DND-41 (cell line): ENCODE results near the gene ANO2.

Source experiments
- ATAC-seq: fragments of 200-7000 bp; cut with Tn5 transposase; 3 replicates; pipeline ENCODE4 v1.9.1; 2021; ENCODE audit warnings: low read depth; ENCODE audit not compliant: insufficient read depth
- DNase-seq: peaks from one replicate; pipeline ENCODE4 v3.0.0-alpha.2; 2020
- H2AFZ ChIP-seq: 2 replicates; pipeline ENCODE4 v1.6.0; 2012; ENCODE audit warnings: low read depth, low read length
- H3K27ac ChIP-seq: 2 replicates; pipeline ENCODE4 v1.5.1; 2012; ENCODE audit warnings: low read length, inconsistent platforms
- H3K27me3 ChIP-seq: fragments of 200-600 bp; sonication (generic); 2 replicates; pipeline ENCODE4 v1.6.0; 2012; ENCODE audit warnings: low read length, mild to moderate bottlenecking, inconsistent platforms; ENCODE audit not compliant: insufficient read depth, poor library complexity
- H3K36me3 ChIP-seq: 2 replicates; pipeline ENCODE4 v1.5.1; 2012; ENCODE audit warnings: low read length, inconsistent platforms; ENCODE audit not compliant: insufficient read depth
- H3K4me1 ChIP-seq: 2 replicates; pipeline ENCODE4 v1.5.1; 2012; ENCODE audit warnings: mild to moderate bottlenecking, low read length; ENCODE audit not compliant: insufficient read depth
- H3K4me2 ChIP-seq: 2 replicates; pipeline ENCODE4 v1.6.0; 2012; ENCODE audit warnings: mild to moderate bottlenecking, moderate library complexity, low read length, inconsistent platforms; ENCODE audit not compliant: insufficient read depth
- H3K4me3 ChIP-seq, 2 experiments: fragments of 200-600 bp in 1 of 2; shearing (Covaris generic) in 1 of 2; 2 replicates each; pipeline ENCODE4 v1.5.1; 2012 to 2016; ENCODE audit warnings: inconsistent platforms in 2 of 2, low read length in 2 of 2, mild to moderate bottlenecking in 2 of 2, low read depth in 1 of 2, moderate library complexity in 1 of 2
- H3K79me2 ChIP-seq: 2 replicates; pipeline ENCODE4 v1.6.0; 2012; ENCODE audit warnings: low read length, inconsistent platforms; ENCODE audit not compliant: insufficient read depth
- H3K9ac ChIP-seq: 2 replicates; pipeline ENCODE4 v1.6.0; 2012; ENCODE audit warnings: low read depth, mild to moderate bottlenecking, inconsistent platforms, low read length, moderate library complexity
- H3K9me3 ChIP-seq: 2 replicates; pipeline ENCODE4 v1.5.1; 2012; ENCODE audit warnings: low read length, moderate library complexity, mild to moderate bottlenecking, inconsistent platforms; ENCODE audit not compliant: insufficient read depth, severe bottlenecking
- H4K20me1 ChIP-seq: 2 replicates; pipeline ENCODE4 v1.6.0; 2012; ENCODE audit warnings: low read length; ENCODE audit not compliant: insufficient read depth
- CTCF ChIP-seq: IDR thresholded peaks from 2 replicates; pipeline ENCODE4 v1.5.1; 2012; ENCODE audit warnings: borderline replicate concordance, low read length, moderate library complexity, mild to moderate bottlenecking; ENCODE audit not compliant: poor library complexity, severe bottlenecking; ENCODE audit errors: extremely low read depth
- EZH2 ChIP-seq: IDR thresholded peaks from 3 replicates; pipeline ENCODE4 v1.6.1; 2012; ENCODE audit warnings: borderline replicate concordance, low read depth, mild to moderate bottlenecking, moderate library complexity, low read length, inconsistent platforms; ENCODE audit not compliant: severe bottlenecking

Gene ANO2

GRCh38 chr12:5969974-5970690, 25.1 kb upstream of the ANO2 start:
- ATAC-seq (no peak), DNase-seq (no peak)
- H3K4me1 ChIP-seq: no peaks in the 10 kb centered on the region
- H3K79me2 ChIP-seq: no peaks in the 10 kb centered on the region
- H3K36me3 ChIP-seq: no peaks in the 10 kb centered on the region
- no peak overlapping the region for H3K4me3 ChIP-seq
- TF ChIP-seq CTCF: no peak
- TF ChIP-seq EZH2: no peak
- peaks cover 44% of the 10 kb centered on the region for H3K27me3 ChIP-seq
- no peak overlapping the region for H3K27ac ChIP-seq
- H3K4me2 ChIP-seq: no peak overlapping the region
- no peak overlapping the region for H2AFZ ChIP-seq
- no peak overlapping the region for H3K9ac ChIP-seq
- no peaks in the 10 kb centered on the region for H3K9me3 ChIP-seq
- H4K20me1 ChIP-seq: peaks cover 7% of the 10 kb centered on the region

- no peak for DNase-seq
- H3K4me3 ChIP-seq: no peak overlapping the region
- no peak overlapping the region for H2AFZ ChIP-seq
- H3K79me2 ChIP-seq: no peaks in the 10 kb centered on the region
- H4K20me1 ChIP-seq: peaks cover 7% of the 10 kb centered on the region
- no peaks in the 10 kb centered on the region for H3K36me3 ChIP-seq
- peaks cover 42% of the 10 kb centered on the region for H3K27me3 ChIP-seq
- H3K9me3 ChIP-seq: no peaks in the 10 kb centered on the region
- no peak overlapping the region for H3K27ac ChIP-seq
- H3K4me1 ChIP-seq: no peaks in the 10 kb centered on the region
- H3K4me2 ChIP-seq: no peak overlapping the region
- H3K9ac ChIP-seq: no peak overlapping the region
- no peak for ATAC-seq
- no peak for TF ChIP-seq EZH2
- no peak for TF ChIP-seq CTCF
Measured at GRCh38 chr12:5969156-5969973, 24.3 kb upstream of the ANO2 start.

- H2AFZ ChIP-seq: no peak overlapping the region
- H3K27ac ChIP-seq: no peak overlapping the region
- H3K79me2 ChIP-seq: no peaks in the 10 kb centered on the region
- H3K4me2 ChIP-seq: no peak overlapping the region
- peaks cover 34% of the 10 kb centered on the region for H3K27me3 ChIP-seq
- H3K9ac ChIP-seq: no peak overlapping the region
- peaks cover 7% of the 10 kb centered on the region for H4K20me1 ChIP-seq
- no peaks in the 10 kb centered on the region for H3K9me3 ChIP-seq
- H3K4me1 ChIP-seq: no peaks in the 10 kb centered on the region
- DNase-seq (no peak), ATAC-seq (no peak)
- no peaks in the 10 kb centered on the region for H3K36me3 ChIP-seq
- H3K4me3 ChIP-seq: no peak overlapping the region
- TF ChIP-seq CTCF (no peak), EZH2 (no peak)
Measured at GRCh38 chr12:5967645-5968415, 22.8 kb upstream of the ANO2 start.
